Activated CD4-positive, alpha-beta T cell treated with anti-CD3 and anti-CD28 coated beads for 36 hours (primary cell): ENCODE data around the gene OR11H7. TPM values are rescaled to one million over a fixed set of nuclear protein-coding genes. Genes with fewer than 3 reads are reported as not detected.
"Not testable (repeated sequence)": the region's sequence is repeated elsewhere in the genome, so short reads cannot be mapped to it uniquely, and the experiment has no call there.

Source experiments
- ATAC-seq: fragments of 200-7000 bp; cut with Tn5 transposase; one replicate; pipeline ENCODE4 v1.10.0; 2021; ENCODE audit warnings: mild to moderate bottlenecking, moderate library complexity
- CTCF ChIA-PET: fragments of 350-600 bp; sonication (Branson Sonifier 250); formaldehyde crosslinking; loops from one replicate; lab custom pipeline; 2021; ENCODE audit warnings: antibody characterized with exemption; lab: Charles Lee
- POLR2A ChIA-PET: fragments of 350-600 bp; sonication (Branson Sonifier 250); formaldehyde crosslinking; loops from one replicate; lab custom pipeline; 2021; ENCODE audit warnings: antibody characterized with exemption, inconsistent platforms; lab: Charles Lee
- DNase-seq: peaks from one replicate; pipeline ENCODE4 v3.0.0-alpha.2; 2020
- H3K27ac Mint-ChIP-seq: one replicate; pipeline ENCODE4 v1.8.0; 2021; ENCODE audit warnings: mixed read lengths
- H3K27me3 Mint-ChIP-seq: one replicate; pipeline ENCODE4 v1.8.0; 2021; ENCODE audit warnings: mixed read lengths
- H3K36me3 Mint-ChIP-seq: one replicate; pipeline ENCODE4 v1.8.0; 2021; ENCODE audit warnings: low read depth, mixed read lengths
- H3K4me1 Mint-ChIP-seq: one replicate; pipeline ENCODE4 v1.8.0; 2021; ENCODE audit warnings: mixed read lengths
- H3K4me3 Mint-ChIP-seq: one replicate; pipeline ENCODE4 v1.8.0; 2021; ENCODE audit warnings: mild to moderate bottlenecking, moderate library complexity, mixed read lengths
- H3K9me3 Mint-ChIP-seq: one replicate; pipeline ENCODE4 v1.8.0; 2021; ENCODE audit warnings: low read depth, mixed read lengths
- intact Hi-C, 2 experiments: fragments of 100-400 bp; cut with DNase I in 1 of 2; cut with micrococcal nuclease in 1 of 2; formaldehyde crosslinking; loops; one replicate each; pipeline versions ENCODE4 v1.14.2 to v1.15.1; 2022 to 2024; cut with DNase I, micrococcal nuclease
- total RNA-seq, 2 experiments: library from RNA; stranded (reverse); gene quantifications; one replicate each; pipeline ENCODE4 v1.2.3, GENCODE V29; 2021

OR11H7 gene
- total RNA-seq, 2 experiments from 2014 or later = not detected

DNA sequence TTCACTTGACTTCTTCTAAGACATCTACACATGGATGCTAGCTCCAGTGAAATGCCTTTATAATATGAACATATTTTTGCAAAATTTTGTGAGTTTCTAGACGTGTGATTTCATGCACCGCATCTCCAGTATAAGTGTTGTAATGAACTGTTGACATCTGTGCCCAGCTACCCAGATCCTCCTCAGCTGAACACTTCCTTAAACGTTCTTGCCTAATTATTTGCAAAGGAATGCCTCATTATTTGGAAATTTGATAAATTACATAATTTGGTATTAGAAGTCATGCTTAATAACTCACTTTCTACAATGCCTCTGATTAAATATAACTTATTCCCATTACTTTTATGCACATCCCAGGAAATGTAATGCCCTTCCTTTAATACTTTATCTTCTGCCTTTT is 24.1 kb upstream of the OR11H7 start:
- ChIA-PET CTCF (no interaction called here), POLR2A (no interaction called here)
- Mint-ChIP-seq H3K27me3 (peaks cover 4% of the 10 kb centered on the region), H3K4me3 (no peak overlapping the region), H3K4me1 (no peaks in the 10 kb centered on the region), H3K27ac (no peak overlapping the region), H3K9me3 (no peaks in the 10 kb centered on the region), H3K36me3 (no peaks in the 10 kb centered on the region)
- no peak for DNase-seq
- intact Hi-C loops = no loop called here
- no peak for ATAC-seq

DNA sequence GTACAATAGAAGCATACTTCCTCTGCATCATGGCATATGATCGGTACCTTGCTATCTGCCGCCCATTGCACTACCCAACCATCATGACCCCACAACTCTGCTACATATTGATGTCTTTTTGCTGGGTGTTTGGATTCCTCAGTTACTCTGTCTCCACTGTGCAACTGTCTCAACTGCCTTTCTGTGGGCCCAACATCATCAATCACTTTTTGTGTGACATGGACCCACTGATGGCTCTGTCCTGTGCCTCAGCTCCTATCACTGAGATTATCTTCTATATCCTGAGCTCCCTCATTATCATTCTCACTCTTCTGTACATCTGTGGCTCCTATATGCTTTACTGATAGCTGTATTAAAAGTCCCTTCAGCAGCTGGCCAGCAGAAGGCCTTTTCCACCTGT is 19.2 kb upstream of the OR11H7 start:
- Mint-ChIP-seq H3K27me3 (no peaks in the 10 kb centered on the region), H3K36me3 (no peaks in the 10 kb centered on the region), H3K4me1 (no peaks in the 10 kb centered on the region), H3K4me3 (no peak overlapping the region), H3K9me3 (no peaks in the 10 kb centered on the region), H3K27ac (no peak overlapping the region)
- intact Hi-C loops = no loop called here
- DNase-seq (no peak), ATAC-seq (no peak)
- ChIA-PET POLR2A (no interaction called here), CTCF (interaction anchor here (0.7 kb wide), 1 partner anchor 9 kb away, joined by 3 read pairs; no protein-coding TSS in a partner anchor)

DNA sequence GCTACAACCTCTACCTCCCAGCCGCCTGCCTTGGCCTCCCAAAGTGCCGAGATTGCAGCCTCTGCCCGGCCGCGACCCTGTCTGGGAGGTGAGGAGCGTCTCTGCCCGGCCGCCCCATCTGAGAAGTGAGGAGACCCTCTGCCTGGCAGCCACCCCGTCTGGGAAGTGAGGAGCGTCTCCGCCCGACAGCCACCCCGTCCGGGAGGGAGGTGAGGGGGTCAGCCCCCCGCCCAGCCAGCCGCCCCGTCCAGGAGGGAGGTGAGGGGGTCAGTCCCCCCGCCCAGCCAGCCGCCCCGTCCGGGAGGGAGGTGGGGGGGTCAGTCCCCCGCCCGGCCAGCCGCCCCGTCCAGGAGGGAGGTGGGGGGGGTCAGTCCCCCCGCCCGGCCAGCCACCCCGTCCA is 16.4 kb upstream of the OR11H7 start:
- H3K36me3 Mint-ChIP-seq, DNase-seq, intact Hi-C loops, H3K27ac Mint-ChIP-seq, H3K4me3 Mint-ChIP-seq, H3K27me3 Mint-ChIP-seq, H3K4me1 Mint-ChIP-seq, POLR2A ChIA-PET, ATAC-seq, CTCF ChIA-PET, H3K9me3 Mint-ChIP-seq: not testable (repeated sequence)

DNA sequence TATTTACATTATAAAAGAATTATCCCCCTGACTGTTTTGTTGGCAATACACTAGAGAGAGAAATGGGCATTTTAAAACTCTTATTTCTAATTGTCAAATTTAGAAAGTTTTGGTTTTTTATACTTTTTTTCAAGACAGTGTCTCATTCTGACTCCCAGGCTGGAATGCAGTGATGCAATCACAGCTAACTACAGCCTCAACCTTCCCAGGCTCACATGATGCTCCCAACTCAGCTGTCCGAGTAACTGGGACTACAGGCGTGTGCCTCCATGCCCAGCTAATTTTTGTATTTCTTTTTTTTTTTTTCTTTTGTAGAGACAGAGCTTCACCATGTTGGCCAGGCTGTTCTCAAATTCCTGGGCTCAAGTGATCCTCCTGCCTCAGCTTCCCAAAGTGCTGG is 13.6 kb upstream of the OR11H7 start:
- Mint-ChIP-seq H3K36me3 (no peaks in the 10 kb centered on the region), H3K4me3 (no peak overlapping the region), H3K27ac (no peak overlapping the region), H3K9me3 (no peaks in the 10 kb centered on the region), H3K4me1 (no peaks in the 10 kb centered on the region), H3K27me3 (no peaks in the 10 kb centered on the region)
- no peak for DNase-seq
- ChIA-PET CTCF (interaction anchor here (0.6 kb wide), 1 partner anchor 9 kb away, joined by 4 read pairs; no protein-coding TSS in a partner anchor), POLR2A (no interaction called here)
- ATAC-seq = no peak
- intact Hi-C loops = no loop called here

DNA sequence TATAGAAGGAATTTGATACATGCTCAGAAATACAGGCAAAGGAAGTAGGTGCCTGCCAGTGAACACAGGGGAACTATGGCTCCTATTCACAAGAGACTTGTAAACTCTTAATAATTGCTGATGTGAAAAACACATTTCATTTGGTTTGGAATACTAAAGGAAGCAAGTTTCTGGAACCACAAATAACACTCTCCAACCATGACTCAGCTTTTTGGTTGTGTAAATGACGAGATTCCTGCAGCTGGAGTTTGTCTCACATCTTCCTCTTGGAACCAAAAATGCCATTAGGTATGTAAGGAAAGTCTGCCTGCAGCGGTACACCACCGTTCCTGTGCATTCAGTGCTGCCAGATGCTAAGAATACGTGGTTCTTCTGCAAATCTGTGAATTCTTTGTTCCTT is 9.7 kb upstream of the OR11H7 start:
- DNase-seq = no peak
- intact Hi-C loops = no loop called here
- Mint-ChIP-seq H3K9me3 (no peaks in the 10 kb centered on the region), H3K4me1 (no peaks in the 10 kb centered on the region), H3K27me3 (peaks cover 5% of the 10 kb centered on the region), H3K27ac (no peak overlapping the region), H3K36me3 (no peaks in the 10 kb centered on the region), H3K4me3 (no peak overlapping the region)
- POLR2A ChIA-PET = no interaction called here
- CTCF ChIA-PET = interaction anchor here (0.8 kb wide), 1 partner anchor 37 kb away, joined by 3 read pairs; no protein-coding TSS in a partner anchor
- no peak for ATAC-seq

DNA sequence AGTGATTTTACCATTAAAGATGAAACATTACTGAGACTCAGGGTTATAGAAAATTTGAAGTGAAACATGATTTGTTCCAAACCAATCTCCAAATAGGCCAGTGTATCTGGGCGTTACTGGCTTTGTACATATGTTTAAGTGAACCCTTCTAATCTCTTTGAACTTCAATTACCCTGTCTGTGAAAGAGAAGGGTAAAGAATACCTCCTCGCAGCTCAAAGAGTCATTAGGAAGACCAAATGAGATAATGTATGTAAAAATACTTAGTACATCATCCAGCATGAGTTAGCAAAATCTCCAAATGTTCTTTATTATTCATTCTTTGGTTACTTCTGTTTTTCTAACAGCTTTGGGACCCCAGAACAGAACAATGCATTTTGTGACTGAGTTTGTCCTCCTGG is 5.4 kb upstream of the OR11H7 start, which contains the start of gene OR11H6:
Gene OR11H6, plus strand, starts transcription at position 301 of the 400 bp plus-strand sequence. Its CDS starts 0 bp downstream, at position 301.
- POLR2A ChIA-PET = no interaction called here
- no peak for ATAC-seq
- no peaks in the 10 kb centered on the region for H3K9me3 Mint-ChIP-seq
- H3K4me3 Mint-ChIP-seq = no peak within 1 kb of the TSS
- H3K4me1 Mint-ChIP-seq = no peaks in the 10 kb centered on the region
- no peak for DNase-seq
- no peaks in the 10 kb centered on the region for H3K36me3 Mint-ChIP-seq
- CTCF ChIA-PET = no interaction called here
- no peak within 1 kb of the TSS for H3K27ac Mint-ChIP-seq
- intact Hi-C loops = no loop called here
- peaks cover 11% of the 10 kb centered on the region for H3K27me3 Mint-ChIP-seq

DNA sequence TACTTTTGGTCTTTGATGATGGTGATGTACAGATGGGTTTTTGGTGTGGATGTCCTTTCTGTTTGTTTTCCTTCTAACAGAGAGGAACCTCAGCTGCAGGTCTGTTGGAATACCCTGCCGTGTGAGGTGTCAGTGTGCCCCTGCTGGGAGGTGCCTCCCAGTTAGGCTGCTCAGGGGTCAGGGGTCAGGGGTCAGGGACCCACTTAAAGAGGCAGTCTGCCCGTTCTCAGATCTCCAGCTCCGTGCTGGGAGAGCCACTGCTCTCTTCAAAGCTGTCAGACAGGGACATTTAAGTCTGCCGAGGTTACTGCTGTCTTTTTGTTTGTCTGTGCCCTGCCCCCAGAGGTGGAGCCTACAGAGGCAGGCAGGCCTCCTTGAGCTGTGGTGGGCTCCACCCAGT is 6.6 kb downstream of the OR11H7 start:
- DNase-seq, H3K4me1 Mint-ChIP-seq, POLR2A ChIA-PET, intact Hi-C loops, H3K36me3 Mint-ChIP-seq, H3K27me3 Mint-ChIP-seq, ATAC-seq, H3K4me3 Mint-ChIP-seq, H3K9me3 Mint-ChIP-seq, CTCF ChIA-PET, H3K27ac Mint-ChIP-seq: not testable (repeated sequence)

DNA sequence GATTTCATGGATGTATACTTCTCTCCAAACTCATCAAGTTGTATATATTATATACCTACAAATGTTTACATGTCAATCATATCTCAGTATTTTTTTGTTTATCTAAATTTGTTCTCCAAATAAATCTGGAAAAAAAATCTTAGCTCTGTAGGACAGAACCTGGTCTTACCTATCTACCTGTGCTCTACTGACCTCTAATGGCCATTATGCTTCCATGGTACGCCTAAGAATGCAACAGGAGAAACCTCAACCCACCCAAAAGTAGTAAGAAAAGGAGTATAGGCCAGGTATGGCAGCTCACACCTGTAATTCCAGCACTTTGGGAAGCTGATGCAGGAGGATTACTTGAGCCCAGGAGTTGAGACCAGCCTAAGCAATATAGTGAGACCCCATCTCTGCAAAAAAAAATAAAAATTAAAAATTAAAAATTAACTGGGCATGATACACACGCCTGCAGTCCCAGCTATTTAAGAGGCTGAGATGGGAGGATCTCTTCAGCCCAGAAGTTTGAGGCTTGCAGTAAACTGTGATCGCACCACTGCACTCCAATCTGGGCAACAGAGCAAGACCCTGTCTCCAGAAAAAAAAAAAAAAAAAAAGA is 19.0 kb downstream of the OR11H7 start:
- CTCF ChIA-PET = no interaction called here
- Mint-ChIP-seq H3K27ac (no peak overlapping the region), H3K27me3 (no peaks in the 10 kb centered on the region), H3K4me1 (no peaks in the 10 kb centered on the region), H3K4me3 (no peak overlapping the region), H3K9me3 (peaks cover 6% of the 10 kb centered on the region), H3K36me3 (peaks cover 1% of the 10 kb centered on the region)
- intact Hi-C loops = no loop called here
- POLR2A ChIA-PET = no interaction called here
- DNase-seq (no peak), ATAC-seq (no peak)

DNA sequence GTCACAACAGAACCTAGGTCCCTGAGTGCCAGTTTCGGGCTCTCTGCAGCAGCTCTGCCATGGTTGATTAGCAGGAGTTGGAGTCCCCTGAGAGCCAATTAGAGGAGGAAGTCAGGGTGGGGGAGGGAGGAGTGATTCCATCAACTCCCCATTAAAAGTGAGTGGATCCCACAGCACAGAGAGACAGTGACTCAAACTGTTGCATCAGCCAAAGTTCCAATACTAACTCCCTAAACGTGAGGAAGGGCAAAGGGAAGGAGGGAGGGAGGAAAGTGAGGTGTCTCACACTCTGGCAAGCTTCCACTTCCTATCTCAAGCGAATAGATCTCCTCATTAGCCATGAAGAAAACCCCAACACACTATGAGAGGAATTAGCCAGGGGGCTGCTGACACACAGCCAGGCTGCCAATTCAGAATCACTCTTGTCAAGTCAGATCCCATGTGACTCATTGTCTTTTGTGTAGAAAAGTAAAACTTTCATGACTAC is 33.9 kb downstream of the OR11H7 start:
- CTCF ChIA-PET = no interaction called here
- H3K9me3 Mint-ChIP-seq = no peaks in the 10 kb centered on the region
- POLR2A ChIA-PET = no interaction called here
- no peak overlapping the region for H3K27ac Mint-ChIP-seq
- peaks cover 10% of the 10 kb centered on the region for H3K36me3 Mint-ChIP-seq
- ATAC-seq (no peak), DNase-seq (no peak)
- no peaks in the 10 kb centered on the region for H3K4me1 Mint-ChIP-seq
- H3K4me3 Mint-ChIP-seq = no peak overlapping the region
- no peaks in the 10 kb centered on the region for H3K27me3 Mint-ChIP-seq
- intact Hi-C loops = no loop called here

DNA sequence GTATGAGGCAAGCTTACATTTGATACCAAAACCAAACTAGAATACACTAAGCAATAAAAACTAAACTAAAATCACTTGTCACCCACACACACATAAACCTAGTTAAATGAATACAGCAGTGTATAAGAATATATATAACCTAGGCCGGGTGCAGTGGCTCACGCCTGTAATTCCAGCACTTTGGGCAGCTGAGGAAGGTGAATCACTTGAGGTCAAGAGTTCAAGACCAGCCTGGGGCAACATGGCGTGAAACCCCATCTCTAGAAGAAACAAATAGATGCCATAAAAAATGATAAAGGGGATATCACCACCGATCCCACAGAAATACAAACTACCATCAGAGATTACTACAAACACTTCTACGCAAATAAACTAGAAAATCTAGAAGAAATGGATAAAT is 35.6 kb downstream of the OR11H7 start:
- intact Hi-C loops, H3K9me3 Mint-ChIP-seq, H3K4me1 Mint-ChIP-seq, H3K27ac Mint-ChIP-seq, ATAC-seq, DNase-seq, CTCF ChIA-PET, H3K4me3 Mint-ChIP-seq, H3K27me3 Mint-ChIP-seq, POLR2A ChIA-PET: not testable (repeated sequence)
- H3K36me3 Mint-ChIP-seq = peaks cover 14% of the 10 kb centered on the region

DNA sequence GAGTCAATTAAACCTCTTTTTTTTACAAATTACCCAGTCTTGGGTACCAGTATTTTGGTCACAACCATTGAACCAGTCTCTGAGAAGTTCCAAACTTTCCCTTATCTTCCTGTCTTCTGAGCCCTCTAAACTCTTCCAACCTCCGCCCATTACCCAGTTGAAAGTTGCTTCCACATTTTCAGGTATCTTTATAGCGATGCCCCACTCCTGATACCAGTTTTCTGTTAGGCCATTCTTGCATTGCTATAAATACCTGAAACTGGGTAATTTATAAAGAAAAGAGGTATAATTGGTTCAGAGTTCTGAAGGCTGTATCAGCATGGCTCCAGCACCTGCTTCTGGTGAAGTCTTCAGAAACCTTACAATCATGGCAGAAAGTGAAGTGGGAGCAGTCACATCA is 45.3 kb downstream of the OR11H7 start:
- Mint-ChIP-seq H3K27ac (no peak overlapping the region), H3K4me1 (peaks cover 6% of the 10 kb centered on the region), H3K4me3 (no peak overlapping the region), H3K27me3 (no peaks in the 10 kb centered on the region), H3K36me3 (peaks cover 46% of the 10 kb centered on the region), H3K9me3 (peaks cover 34% of the 10 kb centered on the region)
- ATAC-seq (no peak), DNase-seq (no peak)
- intact Hi-C loops = no loop called here
- POLR2A ChIA-PET = no interaction called here
- CTCF ChIA-PET = interaction anchor here (0.6 kb wide), 1 partner anchor 334 kb away, joined by 3 read pairs; no protein-coding TSS in a partner anchor

DNA sequence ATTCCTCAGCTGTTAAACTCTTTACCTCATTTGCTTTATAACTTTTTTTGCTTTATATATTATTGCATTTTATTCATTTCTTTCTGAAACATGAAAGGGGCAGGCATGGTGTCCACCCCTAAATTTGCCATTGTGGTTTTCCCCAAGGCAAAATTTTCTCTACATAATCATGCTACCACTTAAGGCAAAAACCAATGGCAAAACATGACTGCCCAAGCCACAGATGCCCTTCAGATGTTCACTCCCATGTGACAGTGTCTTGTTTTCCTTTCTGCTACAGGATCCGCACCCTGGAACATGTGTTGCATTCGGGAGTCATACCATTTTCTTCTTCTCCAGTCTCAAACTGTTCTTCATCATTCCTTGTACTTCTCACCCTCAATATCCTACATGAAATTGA is 48.6 kb downstream of the OR11H7 start:
- no peak for DNase-seq
- Mint-ChIP-seq H3K36me3 (peaks cover 65% of the 10 kb centered on the region), H3K4me1 (peaks cover 15% of the 10 kb centered on the region), H3K27me3 (no peaks in the 10 kb centered on the region), H3K27ac (no peak overlapping the region), H3K4me3 (no peak overlapping the region), H3K9me3 (peaks cover 30% of the 10 kb centered on the region)
- ChIA-PET POLR2A (no interaction called here), CTCF (no interaction called here)
- no peak for ATAC-seq
- intact Hi-C loops = no loop called here
